SHP77 (cell line): Measurements from ENCODE around the gene PPP1R1C.
"Not testable (repeated sequence)": the region's sequence is repeated elsewhere in the genome, so short reads cannot be mapped to it uniquely, and the experiment has no call there.

Experiments
- DNase-seq, 2 experiments: peaks; one replicate each; lab custom pipeline; 2025; lab: John Stamatoyannopoulos, UW

Gene PPP1R1C, protein sequence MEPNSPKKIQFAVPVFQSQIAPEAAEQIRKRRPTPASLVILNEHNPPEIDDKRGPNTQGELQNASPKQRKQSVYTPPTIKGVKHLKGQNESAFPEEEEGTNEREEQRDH

GRCh38 chr2:181985632-181986205, at the start of gene PPP1R1C:
Gene PPP1R1C, plus strand, starts transcription at chr2:181985853. Its CDS starts 258 bp downstream, at chr2:181986111.
- DNase-seq, result no peak

DNA sequence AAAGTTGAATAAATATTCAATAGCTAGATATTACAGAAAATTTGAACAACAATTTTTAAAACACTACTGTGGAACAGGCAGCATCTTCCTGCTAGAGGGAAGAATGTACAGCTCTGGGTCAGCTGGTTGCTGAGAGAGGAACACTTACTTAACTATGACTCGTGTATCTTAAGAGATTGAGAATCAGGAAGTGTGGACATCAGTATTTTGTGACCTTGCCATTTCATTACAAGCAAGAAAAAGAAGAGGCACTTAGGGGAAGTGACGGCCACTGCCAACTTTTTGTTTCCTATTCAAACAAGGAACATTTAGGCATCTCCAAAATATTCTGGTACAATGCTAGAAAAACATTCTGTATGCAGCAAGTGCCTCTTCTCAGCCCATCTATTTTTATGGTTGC, 48.2 kb upstream of the PPP1R1C start:
- no peak for DNase-seq

DNA sequence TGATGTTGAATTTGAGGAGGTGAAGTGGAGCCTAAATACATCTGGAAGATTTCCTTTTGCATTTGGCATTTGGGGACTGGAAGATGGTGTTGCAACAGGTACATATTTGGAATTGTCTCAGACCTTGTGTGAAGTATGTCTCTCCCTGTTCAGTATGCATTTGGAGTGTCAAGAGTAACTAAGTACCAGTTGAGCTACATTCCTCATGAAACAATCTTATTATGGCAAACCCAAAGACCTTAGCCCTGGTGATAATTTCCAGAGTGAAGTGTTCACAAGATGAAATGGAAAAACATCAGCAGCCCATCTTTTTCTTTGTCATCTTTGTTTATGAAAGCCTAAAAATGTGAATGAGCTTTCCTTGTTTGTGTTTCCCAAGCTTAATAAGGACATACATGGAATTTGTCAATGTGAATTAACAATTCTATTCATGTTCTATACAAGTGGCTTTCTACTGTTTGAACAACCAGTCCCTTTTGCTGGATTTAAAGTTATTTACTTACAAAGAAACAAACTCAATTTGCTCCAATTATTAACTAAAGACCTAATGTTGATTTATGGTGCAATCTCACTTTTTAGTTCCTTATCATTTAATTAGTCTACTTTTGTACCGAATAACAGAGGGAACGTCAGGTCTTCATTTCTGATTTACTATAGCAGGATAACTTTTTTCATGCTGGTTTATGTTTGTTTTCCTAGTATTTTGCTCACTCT, 42.1 kb upstream of the PPP1R1C start:
- no peak for DNase-seq

DNA sequence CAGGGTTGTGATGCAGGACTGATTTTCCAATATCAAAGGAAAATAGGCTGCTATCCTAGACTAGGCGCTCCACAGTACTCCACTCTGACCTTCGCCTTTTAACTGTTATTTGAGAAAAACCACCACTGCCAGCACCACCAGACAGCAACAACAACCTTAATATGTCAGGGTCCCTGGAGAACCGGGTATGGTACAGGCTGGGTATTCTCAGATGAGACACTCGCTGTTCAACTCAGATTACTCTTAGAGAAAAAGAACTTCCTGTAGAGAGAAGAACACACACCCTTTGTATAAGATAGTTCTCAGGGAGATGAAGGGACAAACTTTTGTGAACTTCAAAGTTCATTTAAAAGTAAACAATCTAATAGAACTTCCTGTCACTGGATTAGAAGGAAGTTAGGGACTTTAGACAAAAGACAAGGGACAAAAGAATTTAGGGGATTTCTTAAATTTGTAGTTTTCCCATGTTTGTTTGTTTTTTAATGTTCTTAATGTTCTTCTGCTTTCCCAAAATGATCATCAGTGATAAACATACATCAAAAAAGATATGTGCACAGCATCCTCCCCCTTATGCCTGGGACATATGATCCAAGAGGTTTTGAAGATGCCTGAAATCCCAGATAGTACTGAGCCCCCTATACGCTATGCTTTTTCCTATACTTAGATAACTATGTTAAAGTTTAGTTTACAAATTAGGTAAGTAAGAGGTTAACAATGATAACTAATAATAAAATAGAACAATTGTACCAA, 41.3 kb upstream of the PPP1R1C start:
- DNase-seq, result no peak

DNA sequence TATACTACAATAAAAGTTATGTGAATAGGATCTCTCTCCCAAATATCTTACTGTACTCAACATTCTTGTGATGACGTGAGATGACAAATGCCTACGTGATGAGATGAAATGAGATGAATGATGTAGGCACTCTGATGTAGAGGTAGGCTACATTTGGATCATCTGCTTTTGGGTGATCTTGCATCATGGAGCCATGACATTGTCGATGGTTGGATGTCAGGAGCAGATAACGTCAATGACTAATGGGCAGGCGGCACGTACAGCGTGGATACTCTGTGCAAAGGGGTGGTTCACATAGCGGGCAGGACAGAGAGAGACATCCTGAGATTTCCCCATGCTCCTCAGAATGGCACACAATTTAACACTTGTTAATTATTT, 40.8 kb upstream of the PPP1R1C start:
- no peak for DNase-seq

GRCh38 chr2:181946444-181947127, 39.1 kb upstream of the PPP1R1C start:
- no peak for DNase-seq

- no peak for DNase-seq
Measured at GRCh38 chr2:181947273-181947672, 38.4 kb upstream of the PPP1R1C start.

DNA sequence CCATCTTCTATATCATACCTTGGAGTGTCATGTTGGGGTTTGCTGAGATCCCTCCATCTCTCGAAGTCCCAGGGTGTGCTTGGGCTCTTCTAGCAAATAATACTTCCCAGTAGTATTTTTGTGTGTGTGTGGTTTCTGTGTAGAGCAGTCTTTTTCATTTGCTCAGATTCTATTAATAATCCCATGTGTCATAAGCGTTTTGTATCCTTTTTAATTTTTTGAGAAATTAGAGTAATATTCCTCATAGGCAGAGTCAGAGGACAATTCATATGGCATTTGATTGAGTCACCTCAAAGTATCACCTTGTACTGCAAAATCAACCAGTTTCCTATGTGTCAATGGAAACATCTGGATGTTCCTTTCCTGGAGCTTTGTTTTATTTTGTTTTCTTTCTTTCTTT, 37.4 kb upstream of the PPP1R1C start:
- DNase-seq, result no peak

GRCh38 chr2:181949047-181949446, 36.6 kb upstream of the PPP1R1C start:
- no peak for DNase-seq

DNA sequence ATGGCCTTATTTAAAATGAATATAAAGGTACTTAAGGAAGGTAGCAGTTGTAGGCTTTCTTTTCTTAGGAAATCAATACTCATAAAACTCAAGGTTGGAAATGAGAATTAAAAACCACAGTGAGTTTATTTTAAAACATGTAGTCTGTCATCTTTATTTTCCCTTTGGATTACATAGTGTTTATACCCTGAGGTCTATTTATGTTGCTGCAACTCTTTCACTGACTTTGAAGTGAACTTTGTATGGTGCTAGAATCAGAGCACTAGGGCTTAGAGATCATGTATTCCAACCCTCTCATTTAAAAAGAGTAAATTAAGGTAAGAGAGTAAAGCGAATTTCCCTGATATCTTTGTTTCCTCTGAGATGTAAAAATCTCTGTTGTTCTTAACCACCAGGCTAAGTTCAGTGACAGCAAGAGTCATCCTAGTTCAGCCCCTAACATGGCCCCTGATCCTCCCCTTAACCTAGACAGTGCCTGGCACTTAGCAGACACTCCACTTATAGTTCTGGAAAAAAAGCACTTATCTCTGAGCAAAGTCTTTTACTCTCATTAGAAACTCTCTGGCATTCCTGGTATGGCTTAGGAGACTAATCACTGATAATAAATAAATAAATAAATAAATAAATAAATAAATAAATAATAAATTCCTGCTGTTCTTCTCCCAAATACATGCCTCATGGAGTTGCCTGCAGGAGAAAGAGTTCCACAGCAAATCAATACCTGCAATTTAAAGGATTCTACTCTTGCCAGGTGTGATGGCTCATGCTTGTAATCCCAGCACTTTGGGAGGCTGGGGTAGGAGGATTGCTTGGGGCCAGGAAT, 33.0 kb upstream of the PPP1R1C start:
- DNase-seq, result no peak

GRCh38 chr2:181953881-181954537, 31.6 kb upstream of the PPP1R1C start:
- DNase-seq, result no peak

DNA sequence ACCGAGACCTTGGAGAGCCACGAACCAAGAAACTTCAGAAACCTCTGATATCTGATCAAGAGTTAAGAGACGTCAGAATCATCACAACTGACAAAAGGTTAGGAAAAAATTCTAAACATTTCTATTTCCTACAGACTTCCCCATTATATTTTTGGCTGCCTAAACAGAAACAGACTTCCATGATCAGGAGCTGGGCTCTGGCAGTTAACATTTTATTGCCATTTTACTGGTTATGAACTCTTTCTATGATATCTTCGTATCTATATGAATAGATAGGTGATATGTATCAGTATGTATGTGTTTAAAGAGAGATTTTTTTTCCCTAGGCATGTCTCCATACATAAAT, 31.1 kb upstream of the PPP1R1C start:
- no peak for DNase-seq

GRCh38 chr2:181955010-181955409, 30.6 kb upstream of the PPP1R1C start:
- DNase-seq, result no peak

DNA sequence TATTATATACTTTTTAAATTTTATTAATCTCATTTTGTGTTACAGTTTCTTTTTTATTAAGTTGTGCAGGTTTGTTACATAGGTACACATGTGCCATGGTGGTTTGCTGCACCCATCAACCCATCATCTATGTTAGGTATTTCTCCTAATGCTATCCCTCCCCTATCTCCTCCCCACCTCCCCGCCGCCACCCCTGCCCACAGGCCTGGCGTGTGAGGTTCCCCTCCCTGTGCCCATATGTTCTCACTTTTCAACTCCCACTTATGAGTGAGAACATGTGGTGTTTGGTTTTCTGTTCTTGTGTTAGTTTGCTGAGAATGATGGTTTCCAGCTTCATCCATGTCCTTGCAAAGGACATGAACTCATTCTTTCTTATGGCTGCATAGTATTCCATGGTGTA, 29.8 kb upstream of the PPP1R1C start:
- not testable (repeated sequence) for DNase-seq

DNA sequence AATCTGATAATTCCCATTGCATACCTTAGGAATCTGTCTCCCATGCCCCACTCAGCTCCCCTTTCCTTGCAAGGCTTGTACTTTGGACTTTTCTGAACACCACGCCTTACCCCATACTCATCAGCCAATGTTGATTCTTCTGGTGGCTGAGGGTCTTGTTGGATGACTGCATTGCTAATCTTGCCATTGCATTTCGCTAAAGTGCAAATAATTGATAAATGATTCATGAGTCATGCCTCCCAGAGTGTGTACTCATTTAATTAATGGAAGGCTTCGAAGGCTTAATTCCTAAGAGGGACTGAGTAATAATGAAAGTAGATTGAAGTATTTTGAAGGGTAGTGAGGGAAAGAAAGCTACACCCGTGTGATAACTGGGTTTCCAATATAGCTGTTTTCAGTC, 28.0 kb upstream of the PPP1R1C start:
- DNase-seq, result no peak

DNA sequence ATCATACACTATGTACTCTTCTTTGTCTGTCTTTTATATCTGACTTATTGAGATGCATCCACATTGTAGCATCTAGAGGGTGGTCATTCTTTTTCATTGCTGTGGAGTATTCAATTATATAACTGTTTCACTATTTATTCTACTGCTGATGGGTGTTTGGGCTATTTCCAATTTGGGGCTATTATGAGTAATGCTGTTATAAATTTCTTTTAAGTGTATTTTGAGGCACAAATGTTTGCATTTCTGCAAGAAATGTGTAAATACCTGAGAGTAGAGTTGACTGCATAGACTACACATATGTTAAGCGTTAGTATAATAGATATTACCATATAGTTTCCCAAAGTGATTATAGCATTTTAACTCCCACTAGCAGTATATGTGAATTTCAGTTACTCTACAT, 26.9 kb upstream of the PPP1R1C start:
- DNase-seq, result no peak

DNA sequence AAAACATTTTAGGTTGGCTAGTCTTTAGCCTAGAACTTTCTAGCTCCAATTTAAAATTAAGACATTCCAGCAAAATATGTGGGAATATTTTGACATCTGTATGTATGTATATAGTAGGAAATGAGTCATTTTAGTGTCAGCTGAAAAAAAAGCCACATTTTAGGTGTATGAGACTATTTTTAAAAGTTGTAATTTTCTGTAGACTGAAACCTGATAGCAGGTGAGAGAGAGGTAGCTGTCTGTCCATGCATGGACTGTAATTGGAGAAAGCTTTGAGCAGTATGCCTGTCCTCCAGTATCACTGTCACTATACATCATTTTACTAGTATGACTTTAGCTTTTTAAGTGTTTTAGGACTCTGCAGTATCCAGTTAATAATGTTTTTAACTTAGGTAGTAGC, 26.1 kb upstream of the PPP1R1C start:
- no peak for DNase-seq

DNA sequence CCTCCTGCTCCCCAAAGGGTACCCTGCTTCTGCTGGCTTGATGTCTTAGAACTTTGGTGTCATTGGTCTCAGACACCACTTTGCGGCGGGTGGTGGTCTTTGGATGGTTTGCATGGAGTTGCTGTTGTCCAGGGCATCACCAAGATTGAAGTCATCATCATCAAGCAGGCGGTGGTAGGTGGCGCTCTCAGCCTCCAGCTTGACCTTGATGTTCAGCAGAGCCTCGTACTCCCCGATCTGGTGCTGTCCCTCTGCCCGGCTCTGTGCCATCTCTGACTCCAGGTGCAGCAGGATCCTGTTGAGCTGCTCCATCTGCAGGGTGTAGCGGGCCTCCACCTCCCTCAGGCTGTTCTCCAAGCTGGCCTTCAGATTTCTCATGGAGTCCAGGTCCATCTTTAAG, 24.5 kb upstream of the PPP1R1C start:
- not testable (repeated sequence) for DNase-seq

GRCh38 chr2:181962142-181962541, 23.5 kb upstream of the PPP1R1C start:
- no peak for DNase-seq

DNA sequence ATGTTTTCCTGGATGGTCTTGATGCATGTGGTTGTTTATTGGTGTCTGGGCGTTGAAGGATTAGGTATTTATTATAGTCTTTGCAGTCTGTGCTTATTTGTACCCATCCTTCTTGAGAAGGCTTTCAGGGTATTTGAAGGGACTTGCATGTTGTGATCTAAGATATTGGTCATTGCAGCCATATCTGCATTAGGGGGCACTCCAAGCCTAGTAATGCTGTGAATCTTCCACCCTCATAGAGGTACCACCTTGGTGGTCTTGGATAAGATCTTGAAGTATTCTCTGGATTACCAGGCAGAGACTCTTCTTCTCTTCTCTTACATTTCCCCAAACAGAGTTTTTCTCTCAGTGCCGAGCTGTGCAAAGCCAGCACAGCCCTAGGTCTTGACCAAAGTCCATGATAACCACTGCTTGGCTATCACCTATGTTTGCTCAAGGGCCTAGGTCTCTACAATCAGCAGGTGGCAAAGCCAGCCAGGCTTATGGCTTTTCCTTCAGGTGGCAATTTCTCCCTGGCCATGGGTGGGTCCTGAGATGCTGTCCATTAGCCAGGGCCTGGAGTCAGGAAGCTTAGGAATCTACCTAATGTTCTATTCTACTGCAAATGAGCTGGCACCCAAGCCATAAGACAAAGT, 15.4 kb upstream of the PPP1R1C start:
- DNase-seq, result no peak

DNA sequence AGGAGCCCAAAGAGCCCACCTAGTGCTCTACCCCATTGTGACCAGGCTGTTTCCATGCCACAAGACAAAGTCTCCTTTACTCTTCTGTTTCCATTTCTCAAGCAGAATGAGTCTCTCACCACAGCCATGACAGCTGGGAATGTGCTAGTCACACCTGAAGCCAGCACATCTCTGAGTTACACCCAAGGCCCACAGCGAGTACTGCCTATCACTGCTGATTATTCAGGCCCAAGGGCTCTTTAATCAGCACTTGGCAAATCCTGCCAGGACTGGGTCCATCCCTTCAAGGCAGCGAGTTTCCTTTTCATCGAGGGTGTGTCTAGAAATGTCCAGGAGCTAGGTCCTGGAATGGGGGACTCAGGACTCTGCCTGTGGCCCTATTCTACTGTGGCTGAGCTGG, 14.6 kb upstream of the PPP1R1C start:
- DNase-seq, result no peak
